ENCODE data around the gene MDM1.

Gene MDM1, protein sequence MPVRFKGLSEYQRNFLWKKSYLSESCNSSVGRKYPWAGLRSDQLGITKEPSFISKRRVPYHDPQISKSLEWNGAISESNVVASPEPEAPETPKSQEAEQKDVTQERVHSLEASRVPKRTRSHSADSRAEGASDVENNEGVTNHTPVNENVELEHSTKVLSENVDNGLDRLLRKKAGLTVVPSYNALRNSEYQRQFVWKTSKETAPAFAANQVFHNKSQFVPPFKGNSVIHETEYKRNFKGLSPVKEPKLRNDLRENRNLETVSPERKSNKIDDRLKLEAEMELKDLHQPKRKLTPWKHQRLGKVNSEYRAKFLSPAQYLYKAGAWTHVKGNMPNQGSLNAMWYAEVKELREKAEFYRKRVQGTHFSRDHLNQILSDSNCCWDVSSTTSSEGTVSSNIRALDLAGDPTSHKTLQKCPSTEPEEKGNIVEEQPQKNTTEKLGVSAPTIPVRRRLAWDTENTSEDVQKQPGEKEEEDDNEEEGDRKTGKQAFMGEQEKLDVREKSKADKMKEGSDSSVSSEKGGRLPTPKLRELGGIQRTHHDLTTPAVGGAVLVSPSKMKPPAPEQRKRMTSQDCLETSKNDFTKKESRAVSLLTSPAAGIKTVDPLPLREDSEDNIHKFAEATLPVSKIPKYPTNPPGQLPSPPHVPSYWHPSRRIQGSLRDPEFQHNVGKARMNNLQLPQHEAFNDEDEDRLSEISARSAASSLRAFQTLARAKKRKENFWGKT

DNA sequence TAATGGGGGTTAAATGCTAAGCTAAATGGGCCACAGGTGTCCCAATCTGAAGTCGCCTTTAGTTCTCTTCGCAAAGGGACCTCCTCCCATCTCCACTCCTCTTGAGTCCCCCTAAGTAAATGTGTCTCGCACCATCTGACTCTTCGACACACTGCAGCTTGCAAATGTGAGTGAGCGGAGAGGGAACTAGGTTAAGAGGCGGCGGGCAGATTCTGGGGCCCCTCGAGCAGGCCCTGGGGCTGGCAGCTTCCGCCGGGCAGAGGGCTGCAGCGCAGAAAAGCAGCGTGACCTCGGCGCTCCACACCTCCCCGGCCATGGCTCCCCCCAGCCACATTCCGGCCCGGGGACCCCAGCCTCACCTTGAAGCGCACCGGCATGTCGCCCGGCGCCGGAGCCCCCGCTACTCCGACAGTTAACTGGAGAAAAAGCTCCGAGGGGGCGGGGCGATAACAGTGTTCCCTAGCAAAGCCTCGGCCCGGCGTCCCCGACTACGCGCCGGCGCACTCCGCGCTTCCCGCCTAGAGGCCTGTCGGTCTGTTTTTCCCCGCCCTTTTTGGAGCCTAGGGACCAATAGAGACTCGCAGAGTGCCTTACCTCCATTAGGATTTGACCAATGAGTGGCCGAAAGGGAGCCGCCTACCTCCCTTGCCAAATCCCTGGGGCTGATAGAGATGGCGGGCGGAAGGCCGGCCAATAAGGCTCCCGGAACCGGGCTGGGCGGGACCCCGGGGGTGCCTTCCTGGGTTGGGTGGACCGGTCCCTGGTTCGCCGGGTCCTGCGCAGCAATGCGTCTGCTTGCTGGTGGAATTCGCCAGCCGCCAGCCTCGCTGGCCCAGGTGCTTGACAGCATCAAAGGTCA, at the start of gene MDM1:
Gene MDM1 (minus strand): TSS at position 494 of the 859 bp plus-strand sequence. CDS start 117 bp downstream, at position 377.
- DNase-seq = peak; percentile 94

DNA sequence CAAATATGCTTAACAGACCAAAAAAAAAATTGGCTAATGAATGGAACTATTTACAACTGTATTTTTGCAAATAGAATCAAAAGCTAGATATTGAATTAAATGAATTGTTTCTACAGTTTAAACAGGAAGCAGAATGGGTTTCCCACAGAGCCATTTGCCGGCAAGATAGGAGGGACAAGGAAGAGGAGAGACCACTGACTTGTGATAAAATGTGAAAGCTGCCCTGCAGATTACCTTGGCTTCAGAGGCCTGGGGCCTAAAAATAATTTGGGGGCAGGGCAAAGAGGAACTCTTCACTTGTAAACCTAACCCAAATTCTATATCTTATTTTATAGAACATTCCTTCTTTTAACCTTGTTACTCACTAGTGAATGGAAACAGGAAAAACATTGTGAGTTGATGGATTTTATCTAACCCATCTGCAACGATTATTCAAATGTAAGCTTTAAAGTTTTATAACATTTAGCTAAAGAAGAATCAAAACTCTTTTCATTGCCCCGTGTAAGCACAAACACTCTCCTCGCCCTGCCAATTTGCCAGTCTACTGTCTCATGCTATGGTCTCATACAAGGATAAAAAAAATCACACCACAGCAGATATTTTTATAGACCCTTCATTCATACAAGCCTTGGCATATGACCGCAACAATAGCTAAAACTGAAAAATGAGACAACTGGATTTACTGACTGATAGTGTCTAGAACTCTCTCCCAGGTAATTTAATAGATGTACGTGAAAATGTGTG, 49.5 kb upstream of the MDM1 start:
- peak; percentile 84 for DNase-seq

DNA sequence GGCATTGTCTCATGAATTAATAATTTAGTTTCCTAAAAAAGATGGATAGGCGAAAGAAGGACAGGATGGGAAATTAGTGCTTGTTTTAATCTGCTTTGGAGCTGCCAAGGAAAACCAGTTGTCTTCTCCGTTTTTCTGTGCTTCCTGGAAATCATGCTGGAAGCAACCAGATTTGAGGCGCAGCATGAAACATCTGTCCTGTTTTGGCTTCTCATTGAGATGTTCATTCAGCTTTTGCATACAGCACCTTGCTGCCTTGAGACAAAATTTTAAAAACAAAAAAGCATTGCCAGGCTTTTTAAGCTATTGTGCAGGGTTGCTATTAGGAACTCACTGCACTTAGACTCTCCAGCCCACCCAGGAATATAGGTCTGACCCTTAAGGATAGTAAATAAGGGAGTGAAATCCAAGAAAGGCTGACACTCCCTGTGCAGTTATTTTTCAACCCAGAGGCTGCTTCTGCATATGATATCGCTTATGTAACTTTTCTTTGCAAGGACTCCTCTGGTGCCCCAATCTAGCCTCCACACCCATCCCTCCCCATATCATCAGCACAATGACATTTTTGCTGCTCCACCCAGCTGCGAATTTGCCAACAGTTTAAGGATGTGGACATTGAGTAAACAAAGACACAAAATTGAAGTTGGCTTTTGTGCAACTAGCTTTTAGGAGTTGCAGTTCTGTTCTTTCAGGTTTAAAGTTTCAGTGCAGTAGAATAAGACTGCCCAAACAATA, 46.9 kb upstream of the MDM1 start:
- no peak for DNase-seq

DNA sequence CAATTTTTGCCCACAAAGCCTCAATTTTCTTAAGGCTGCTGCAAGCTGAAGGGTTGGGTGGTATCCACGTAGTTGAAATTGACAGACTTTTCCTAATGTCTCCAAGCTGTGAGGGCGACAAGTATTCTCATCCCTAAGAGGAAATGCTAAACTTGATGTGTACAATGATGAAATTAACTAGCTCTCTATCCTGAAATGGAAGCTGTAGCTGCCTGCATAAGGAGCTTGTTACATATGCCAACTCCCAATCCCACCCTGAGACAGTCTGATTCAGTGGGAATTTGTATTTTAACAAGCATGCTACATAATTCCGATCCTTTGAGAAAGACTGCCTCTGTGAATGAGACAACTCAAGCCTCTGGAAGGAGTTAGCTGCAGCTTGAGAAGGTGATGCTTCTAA, 45.7 kb upstream of the MDM1 start:
- DNase-seq = no peak

DNA sequence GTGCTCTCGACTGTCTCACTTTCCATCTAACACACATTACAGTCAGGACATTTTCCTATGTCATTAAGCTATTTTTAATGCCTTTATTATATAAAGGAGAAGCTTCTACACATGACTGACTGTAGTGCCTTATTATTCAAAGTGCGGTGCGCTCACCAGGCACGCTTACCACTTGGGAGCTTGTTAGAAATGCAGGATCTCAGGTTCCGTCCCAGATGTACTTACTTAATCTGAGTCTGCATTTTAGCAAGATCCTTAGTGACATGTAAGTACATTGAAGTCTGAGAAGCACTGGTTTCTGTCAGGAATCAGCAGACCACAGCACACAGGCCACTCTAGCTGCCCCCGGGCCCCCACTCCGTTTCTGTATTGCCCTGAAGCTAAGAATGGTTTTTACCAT, 44.7 kb upstream of the MDM1 start:
- DNase-seq = no peak

DNA sequence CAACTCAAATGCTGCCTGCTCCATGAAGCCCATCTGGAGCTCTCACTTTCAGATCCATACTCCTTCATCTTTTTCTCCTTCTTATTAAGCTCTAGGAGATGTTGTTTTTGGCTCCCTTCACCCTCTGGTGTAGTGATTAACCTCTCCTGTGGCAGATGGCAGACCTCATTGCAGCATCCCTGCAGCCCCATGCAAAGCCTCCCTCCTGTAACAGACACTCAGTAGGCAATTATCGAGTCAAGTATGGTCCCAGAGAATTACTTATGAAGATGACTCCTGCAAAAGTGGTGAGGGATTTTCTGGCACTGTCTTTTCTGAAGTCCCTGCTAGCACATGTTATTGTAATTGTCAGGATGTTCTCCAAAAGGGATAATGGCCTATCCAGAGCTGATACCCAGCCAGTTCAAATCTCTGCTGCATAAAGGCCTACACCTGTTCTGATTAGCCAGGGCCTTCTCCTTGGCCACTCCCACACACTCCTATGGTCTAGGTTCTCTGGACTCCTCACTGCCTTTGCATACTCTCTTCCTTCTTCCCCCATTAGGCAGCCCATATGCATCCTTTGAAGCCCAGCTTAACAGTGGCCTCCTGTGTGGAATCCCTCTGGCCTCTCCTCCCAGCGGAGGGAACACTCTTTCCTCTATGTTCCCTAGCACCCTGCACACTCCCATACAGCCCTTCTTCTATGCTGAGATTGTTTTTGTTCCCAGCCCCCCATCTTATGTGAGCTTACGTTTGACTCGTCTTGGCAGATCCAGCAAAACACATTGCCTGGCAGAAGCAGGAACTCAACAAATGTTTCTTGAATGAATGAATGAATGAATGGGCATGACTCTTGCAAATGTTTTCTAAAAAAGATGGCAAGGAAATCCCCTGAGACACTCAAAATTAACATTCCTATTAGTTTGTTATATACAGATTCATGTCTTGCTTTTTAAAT, 43.9 kb upstream of the MDM1 start:
- no peak for DNase-seq

DNA sequence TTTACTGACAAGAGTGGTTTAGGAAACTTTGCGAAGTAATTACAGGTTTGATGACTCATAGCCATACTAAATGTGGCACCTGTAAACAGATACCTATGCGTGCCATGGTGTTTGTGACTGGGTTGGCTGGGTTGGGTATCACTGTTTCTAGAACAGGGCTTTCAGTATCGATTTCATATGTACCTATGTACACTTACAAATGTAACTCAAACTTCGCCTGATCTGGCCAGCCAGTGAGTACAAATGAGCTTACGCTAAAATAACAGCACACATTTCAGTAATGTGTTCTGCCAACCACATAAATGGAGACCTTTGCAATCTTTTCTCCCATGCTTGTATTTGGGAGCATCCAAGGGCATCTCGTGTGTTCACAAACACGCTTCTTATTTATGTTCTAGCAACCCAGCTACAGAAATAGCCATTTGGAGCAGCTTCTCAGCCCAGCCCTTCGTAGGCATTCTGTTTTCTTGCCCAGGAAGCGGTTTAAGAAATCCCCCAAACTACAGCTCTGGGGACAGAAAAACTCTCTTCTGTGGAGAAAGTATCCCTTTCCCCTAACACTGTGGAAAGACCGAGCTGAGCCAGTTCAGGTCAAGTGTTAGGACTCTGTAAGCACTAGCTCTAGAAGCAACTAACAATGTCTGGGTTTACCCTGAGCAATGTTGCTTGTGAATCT, 42.3 kb upstream of the MDM1 start:
- DNase-seq = no peak

DNA sequence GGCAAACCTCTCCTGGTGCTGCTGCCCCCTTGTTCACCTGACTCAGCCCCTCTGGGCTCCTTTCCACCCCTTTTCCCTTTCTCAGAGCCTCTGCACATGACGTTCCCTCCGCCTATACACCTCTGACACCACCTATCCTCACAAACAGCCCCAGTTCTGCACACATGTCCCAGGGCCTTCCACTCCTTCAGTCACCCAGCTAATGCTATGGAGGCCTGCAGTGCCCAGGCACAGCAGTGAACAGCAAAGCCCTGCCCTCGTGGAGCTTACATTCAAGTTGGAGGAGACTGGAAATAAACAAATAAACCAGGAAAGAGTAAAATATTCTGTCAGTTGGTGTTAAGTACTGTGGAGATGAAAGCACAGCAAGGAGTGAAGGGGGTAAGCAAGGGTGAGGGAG, 38.5 kb upstream of the MDM1 start:
- no peak for DNase-seq

DNA sequence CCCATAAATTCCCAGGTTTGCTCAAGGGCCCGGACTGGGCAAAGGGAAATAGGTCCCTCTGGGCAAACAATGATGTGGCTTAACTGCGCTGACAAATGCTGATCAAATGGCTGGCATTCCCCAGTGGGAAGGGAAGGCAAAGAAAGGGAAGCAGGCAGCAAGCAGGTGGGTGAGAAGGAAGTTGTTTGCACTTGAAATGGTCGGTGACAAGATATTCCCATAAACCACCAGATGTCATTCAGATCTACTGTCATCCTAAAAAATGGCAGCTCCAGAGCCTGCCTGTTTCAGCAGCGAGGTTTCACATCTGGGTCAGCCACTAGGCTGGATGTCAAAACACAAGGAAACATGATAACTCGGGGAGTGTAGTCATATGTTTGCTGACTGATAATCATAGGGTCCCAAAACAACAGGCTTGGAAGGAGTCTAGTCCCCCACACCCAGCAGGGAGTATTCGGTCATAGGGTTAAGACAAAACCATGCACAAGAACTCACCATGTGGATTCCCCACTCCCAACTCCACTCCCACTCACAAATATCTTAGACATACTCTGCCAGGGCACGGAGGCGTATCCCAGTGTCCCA, 37.9 kb upstream of the MDM1 start:
- DNase-seq = no peak

DNA sequence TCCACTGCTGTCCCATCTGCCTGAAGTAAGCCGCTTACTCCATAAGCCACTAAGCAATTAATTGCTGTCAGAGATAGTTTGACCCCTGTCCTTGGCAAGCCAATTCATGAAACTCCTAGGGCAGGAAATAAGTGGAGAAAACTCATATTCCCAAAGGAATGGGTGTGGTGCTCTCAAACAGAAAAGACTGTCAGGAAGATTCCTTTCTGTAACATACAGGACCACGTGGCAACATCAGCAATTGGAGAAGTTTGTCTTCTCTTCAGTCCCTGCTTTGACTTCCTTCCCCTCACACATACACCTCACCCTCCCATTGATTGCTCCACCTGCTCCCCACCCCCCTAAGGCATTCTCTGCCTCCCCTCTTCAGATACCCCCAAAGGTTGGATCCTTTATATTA, 36.2 kb upstream of the MDM1 start:
- no peak for DNase-seq

DNA sequence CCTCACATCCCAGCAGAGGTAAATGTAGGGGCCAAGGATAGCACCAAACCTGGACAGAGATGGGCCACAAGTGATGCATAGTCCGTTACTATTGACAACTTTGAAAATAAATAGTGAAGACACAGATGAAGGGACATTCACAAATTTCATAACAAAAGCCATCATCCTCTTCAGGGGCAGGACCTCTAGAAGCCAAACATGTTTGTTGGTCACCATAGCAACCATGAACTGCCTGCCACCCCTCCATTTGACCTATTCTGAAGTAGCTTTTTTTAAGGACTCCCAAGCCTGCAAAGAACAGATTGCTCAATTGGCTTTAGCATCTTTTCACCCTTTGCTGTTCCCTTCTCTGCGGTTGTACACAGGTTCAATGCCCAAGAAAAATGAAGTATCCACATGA, 35.7 kb upstream of the MDM1 start:
- no peak for DNase-seq

DNA sequence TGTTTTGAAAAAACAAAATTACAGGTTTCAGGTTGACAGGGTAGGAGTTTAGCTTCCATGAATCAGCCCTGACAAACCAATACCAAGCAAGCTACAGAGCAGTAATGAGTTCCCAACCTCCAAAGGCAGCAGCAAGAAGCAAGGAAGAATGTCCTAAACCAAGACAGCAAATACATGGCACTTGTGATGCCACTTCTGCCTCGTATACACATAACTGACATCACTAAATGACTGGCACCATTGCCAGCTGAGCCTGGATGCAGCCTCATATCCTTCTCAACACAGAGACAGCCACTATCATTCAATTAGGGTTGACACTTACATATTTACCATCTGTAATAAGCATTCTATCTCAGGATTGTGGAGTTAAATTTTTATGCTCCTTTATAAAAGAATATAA, 35.0 kb upstream of the MDM1 start:
- DNase-seq = no peak

DNA sequence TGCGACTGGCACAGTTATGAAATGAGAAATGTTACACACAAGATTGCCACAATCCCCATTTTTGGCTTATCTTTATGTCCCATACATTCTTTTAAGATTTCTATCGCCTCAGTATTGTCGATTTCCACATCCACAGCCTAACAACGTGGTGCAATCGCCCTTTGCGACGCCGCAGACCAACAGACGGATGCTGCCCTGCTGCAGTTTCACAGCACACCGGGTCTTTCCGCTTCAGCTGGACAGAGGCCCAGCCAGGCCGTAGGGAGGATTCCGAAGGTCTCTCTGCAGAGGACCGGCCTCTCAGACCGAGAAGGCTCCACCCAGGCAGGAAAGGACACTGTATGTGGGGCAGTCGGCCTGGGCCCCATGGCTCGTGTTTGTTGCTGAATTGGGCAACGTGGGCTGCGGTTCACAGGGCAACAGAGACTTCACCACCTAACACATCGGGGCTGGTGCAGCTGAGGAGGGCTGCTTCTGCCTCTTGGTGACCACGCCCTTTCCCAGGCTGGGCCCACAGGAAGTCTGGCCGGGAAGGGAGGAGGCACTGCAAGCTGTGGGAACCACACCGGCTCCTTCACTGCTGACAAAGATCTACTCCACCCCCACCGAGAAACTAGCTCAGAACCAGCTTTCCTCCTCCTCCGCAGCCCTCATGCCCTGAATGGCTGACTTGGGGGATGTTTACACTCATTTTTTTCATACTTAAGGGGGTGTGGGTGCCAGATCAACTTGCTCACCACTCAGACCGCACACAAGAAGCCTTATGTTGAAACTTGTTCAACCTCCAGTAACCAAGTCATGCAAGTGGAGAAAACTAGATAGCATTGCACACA, 32.9 kb upstream of the MDM1 start:
- DNase-seq = peak; percentile 99

DNA sequence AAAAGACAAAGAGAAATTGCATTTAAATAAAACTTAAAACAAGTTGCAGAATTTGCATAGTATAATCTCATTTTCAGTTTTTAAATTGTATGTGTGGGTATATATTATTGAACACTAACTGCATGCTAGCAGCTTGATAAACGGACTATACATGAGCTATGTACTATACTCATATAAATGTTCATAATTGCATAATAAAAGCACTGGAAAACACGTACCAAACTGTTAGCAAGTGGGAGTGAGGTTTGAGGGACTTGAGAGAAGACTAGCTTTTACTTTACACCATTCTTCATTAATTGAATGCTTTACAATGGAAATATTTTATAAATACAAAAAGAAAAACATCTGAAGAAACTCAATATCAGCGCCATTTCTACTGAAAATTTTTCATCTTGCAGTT, 32.2 kb upstream of the MDM1 start:
- DNase-seq = no peak

DNA sequence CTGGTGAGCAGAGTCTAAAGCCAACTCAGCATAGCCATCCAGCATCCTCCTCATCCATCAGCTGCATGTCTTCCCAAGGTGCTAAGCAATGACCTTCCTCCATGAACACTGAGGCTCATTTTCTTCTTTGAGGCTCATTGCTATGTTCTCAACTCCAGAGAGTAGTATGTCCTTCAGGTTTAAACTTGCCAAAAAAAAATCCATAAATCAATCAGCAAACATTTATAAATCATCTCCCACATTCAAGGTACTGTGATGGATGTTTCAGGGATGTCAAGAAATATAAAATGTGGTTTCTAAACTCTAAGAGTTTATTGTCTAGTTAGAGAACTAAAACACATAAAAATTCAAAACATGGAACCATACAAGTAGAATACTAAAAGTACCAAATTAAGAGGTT, 29.8 kb upstream of the MDM1 start:
- DNase-seq = no peak

DNA sequence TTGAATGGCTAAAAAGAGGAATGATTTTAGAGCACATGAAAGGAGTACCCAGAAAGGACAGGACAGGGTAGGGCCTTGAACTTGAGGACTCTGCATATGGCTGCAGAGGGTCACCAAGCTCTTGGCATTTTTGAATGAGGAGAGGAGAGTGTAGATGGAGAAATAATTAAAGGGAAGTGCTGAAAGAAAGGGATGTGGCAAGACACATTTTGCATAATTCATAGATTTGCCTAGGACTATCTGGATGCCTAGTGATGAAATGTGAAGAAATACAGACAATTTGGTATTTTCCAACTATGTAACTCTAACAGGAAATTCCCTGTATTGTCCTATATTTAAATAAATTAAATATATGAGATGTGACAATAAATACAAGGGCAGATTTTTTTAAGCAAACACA, 27.5 kb upstream of the MDM1 start:
- no peak for DNase-seq

DNA sequence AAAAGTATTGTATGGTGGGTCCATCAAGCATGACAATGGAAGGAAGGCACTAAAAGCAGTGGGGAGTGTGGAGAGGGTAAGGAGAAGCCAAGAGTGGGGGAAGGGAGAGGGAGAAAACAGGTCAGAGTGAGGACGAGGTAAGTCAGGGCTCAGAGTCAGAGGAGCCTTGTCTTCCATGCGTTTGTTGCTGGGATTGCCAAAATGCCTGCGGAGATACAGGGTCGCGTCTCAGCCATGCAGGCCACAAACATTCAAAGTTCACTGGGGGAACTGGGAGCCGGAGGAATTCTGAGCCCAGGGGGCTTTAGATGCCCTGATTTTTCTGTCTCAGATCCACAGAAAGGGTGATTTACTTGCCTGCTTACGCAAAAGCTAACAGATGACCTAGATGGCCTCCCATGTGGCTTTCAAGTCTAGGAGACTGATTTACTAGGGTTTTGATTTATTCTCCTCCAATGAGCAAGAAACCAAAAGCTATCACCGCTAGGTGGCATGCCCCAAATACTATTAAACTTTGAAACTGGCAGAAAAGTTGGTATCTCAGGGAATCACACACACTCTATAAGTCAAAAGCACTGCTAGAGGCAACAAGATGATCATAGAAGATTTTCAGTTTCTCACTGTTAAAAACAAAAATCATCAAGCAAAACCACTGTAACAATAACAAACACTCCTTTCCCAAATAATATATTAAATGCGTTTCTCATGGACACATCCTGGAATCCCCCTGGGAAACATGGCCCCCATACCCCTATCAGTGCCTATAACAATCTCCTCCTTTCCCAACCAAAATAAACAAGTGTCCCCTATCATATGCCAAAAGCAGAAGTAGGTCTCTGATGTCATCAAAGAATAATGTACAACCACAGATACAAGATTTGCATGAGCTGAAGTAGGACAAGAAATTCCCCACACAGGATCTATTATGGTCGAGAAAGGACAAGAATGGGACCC, 26.6 kb upstream of the MDM1 start:
- peak; percentile 24 for DNase-seq

DNA sequence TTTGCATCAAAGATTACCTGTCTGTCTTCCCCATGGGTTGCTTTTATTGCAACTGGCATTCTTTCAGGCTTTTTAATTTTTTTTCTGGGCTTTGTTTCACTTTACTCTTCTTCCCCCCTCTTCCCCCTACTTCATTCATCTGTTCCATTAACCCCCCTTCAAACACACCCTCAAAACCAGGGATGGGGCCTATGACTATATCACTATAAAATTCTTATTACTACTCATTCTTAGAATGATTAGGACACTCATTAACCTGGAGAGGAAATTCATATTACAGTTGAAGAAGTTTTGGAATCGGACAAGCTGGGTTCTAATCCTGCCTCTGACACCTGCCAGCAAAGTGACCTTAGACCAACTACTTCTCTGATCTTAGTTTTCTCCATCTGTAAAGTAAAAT, 24.8 kb upstream of the MDM1 start:
- DNase-seq = no peak
